ENCODE measurements around the gene PIAS2.
"Not testable (repeated sequence)": the region's sequence is repeated elsewhere in the genome, so short reads cannot be mapped to it uniquely, and the experiment has no call there.

GRCh38 chr18:46865245-46865644 is 52.1 kb downstream of the PIAS2 start:
- TF ChIP-seq CTCF, POLR2A (IDR thresholded peaks at IDR 0.05): not testable (repeated sequence)
